22Rv1 (cell line): ENCODE results near the gene SLC22A12.
A peak's percentile ranks its signal among the peaks of the same experiment; 100 is the strongest.

Source experiments
- H3K27ac ChIP-seq: fragments of 450-650 bp; 2 replicates; pipeline ENCODE4 v1.5.1; 2017
- ZFX ChIP-seq: fragments of 450-650 bp; IDR thresholded peaks from 2 replicates; pipeline ENCODE4 v1.6.1; 2017; ENCODE audit warnings: antibody characterized with exemption, borderline replicate concordance
- TF ChIP-seq, protein P1 (sequence below): fragments of 450-650 bp; IDR thresholded peaks from 2 replicates; pipeline ENCODE4 v1.5.1; 2017; ENCODE audit warnings: mild to moderate bottlenecking

Gene SLC22A12

DNA sequence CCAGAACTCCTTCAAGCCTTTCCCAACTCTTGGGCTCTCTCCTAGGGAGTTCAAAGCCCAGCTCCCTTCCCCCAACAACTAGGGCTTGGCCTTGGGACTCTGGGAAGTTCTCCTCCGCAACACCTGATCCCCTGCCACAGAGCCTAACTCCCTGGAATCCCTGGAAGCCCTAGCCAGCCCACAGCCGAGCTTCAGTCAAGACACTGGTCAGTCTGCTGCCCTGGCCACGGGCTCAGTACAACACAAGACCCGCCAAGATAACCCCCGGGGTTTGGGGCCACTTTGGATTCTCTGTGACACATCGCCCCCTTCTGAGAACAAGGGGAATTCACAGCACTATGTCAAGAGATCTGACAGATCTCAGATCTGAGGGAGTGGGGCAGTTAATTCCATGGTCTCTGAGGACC, 58.3 kb downstream of the SLC22A12 start:
- no peak overlapping the region for H3K27ac ChIP-seq
- no peak for TF ChIP-seq ZFX
- TF ChIP-seq, protein P1, sequence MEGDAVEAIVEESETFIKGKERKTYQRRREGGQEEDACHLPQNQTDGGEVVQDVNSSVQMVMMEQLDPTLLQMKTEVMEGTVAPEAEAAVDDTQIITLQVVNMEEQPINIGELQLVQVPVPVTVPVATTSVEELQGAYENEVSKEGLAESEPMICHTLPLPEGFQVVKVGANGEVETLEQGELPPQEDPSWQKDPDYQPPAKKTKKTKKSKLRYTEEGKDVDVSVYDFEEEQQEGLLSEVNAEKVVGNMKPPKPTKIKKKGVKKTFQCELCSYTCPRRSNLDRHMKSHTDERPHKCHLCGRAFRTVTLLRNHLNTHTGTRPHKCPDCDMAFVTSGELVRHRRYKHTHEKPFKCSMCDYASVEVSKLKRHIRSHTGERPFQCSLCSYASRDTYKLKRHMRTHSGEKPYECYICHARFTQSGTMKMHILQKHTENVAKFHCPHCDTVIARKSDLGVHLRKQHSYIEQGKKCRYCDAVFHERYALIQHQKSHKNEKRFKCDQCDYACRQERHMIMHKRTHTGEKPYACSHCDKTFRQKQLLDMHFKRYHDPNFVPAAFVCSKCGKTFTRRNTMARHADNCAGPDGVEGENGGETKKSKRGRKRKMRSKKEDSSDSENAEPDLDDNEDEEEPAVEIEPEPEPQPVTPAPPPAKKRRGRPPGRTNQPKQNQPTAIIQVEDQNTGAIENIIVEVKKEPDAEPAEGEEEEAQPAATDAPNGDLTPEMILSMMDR, result peak; percentile 58

GRCh38 chr11:64650923-64651523, 60.0 kb downstream of the SLC22A12 start:
- no peak for TF ChIP-seq ZFX
- TF ChIP-seq, protein P1, result peak; percentile 52
- no peak overlapping the region for H3K27ac ChIP-seq
